Activated naive CD4-positive, alpha-beta T cell (primary cell): ENCODE measurements around the gene DBP.
"Not testable (repeated sequence)": the region's sequence is repeated elsewhere in the genome, so short reads cannot be mapped to it uniquely, and the experiment has no call there.

Experiments used
- DNase-seq, 4 experiments: peaks; one replicate each; lab custom pipeline; 2025; lab: John Stamatoyannopoulos, UW

The DBP gene, protein sequence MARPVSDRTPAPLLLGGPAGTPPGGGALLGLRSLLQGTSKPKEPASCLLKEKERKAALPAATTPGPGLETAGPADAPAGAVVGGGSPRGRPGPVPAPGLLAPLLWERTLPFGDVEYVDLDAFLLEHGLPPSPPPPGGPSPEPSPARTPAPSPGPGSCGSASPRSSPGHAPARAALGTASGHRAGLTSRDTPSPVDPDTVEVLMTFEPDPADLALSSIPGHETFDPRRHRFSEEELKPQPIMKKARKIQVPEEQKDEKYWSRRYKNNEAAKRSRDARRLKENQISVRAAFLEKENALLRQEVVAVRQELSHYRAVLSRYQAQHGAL

GRCh38 chr19:48636859-48637448, at the start of gene DBP:
Gene DBP, minus strand, starts transcription at chr19:48637379. Its CDS starts 385 bp downstream, at chr19:48636994.
- peak in 1 of 4 experiments; percentile 55 for DNase-seq

GRCh38 chr19:48686637-48687036, 49.5 kb upstream of the DBP start:
- not testable (repeated sequence) for DNase-seq

GRCh38 chr19:48686088-48686487, 48.9 kb upstream of the DBP start:
- DNase-seq = no peak

DNA sequence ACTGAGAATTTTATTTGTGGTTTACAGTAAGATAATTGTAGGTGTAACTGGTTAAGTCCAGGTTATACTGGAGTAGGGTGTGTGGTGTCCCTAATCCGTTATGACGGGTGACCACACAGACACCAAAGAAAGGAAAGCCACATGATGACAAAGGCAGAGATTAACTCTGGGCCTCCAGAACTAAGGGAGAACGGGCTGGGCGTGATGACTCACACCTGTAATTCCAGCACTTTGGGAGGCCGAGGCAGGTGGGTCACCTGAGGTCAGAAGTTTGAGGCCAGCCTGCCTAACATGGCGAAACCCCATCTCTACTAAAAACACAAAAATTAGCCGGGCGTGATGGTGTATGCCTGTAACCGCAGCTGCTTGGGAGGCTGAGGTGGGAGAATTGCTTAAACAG, 48.4 kb upstream of the DBP start:
- no peak for DNase-seq

- DNase-seq = peak in 1 of 4 experiments; percentile 18
Observed at GRCh38 chr19:48683349-48683748, 46.2 kb upstream of the DBP start.

- DNase-seq = no peak
Observed at GRCh38 chr19:48681127-48681470, 43.9 kb upstream of the DBP start.

DNA sequence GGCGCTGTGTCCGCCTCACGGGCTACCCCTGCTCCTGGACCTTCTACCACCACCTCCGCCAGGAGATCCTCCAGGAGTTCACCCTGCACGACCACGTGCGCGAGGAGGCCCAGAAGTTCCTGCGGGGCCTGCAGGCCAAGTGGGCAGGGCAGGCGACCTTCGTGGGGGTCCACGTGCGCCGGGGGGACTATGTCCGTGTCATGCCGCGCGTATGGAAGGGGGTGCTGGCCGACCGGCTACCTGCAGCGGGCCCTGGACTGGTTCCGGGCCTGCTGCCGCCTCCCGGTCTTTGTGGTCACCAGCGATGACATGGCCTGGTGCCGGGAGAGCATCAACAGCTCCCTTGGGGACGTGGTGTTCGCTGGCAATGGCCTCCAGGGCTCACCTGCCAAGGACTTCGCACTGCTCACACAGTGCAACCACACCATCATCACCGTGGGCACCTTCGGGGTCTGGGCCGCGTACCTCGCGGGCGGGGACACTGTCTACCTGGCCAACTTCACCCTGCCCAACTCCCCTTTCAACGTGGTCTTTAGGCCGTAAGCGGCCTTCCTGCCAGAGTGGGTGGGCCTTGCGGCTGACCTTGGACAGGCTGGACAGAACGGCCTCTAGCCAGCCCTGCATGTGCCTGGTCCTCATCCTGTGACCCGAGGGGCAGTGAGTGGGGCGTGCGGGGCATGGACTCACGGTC, 43.4 kb upstream of the DBP start:
- no peak for DNase-seq

DNA sequence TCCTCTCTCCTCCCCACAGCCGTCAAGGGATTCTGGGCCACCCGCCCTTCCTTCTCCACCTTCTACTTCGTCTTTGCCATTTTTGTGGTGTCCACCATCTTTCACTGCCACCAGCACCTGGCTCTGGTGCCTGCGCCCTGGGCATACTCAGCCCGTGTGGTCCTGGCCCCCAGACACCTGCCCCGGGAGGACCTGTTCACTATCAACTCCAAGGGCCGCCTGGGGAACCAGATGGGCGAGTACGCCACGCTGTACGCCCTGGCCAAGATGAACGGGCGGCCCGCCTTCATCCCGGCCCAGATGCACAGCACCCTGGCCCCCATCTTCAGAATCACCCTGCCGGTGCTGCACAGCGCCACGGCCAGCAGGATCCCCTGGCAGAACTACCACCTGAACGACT, 42.8 kb upstream of the DBP start:
- not testable (repeated sequence) for DNase-seq

GRCh38 chr19:48678201-48678600, 41.0 kb upstream of the DBP start:
- DNase-seq = no peak

GRCh38 chr19:48676887-48677286, 39.7 kb upstream of the DBP start:
- DNase-seq = no peak

- DNase-seq = no peak
Observed at GRCh38 chr19:48676487-48676886, 39.3 kb upstream of the DBP start.

GRCh38 chr19:48674921-48675824, 38.0 kb upstream of the DBP start:
- DNase-seq = peak; percentile 10 to 62 (median 38)

GRCh38 chr19:48674216-48674809, 37.1 kb upstream of the DBP start:
- DNase-seq = no peak

DNA sequence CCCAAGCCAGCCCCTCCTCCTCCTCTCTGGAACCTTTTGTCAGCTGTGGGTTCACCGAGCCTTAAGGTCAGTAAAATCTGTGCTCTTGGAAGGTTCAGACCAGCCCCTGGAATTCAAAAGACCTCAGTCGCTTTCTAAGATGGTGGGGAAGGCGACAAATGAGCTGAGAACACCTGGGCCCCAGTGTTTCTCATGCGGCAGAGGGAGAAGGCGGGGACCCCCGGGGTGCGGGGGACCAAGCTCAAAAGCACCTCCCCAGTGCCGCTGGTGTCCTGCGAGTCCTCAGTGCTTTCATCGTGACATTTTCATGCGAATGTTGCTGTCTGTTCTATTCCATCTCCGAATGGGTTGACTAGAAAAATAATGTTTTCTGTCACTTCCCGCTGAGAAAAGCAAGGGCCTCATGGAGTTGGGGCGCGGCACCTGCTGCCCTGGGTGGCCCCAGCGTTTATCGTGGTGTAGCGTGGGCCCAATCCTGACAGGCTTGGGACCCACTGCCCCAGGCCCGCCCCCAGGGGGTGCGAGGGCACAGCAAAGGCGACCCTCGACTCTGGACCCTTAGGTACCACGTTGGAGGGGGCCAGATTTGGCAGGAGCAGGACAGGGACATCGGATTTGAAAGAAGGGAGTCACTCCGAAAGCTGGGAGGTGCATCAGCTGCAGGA, 36.4 kb upstream of the DBP start:
- DNase-seq = no peak

- no peak for DNase-seq
Observed at GRCh38 chr19:48672994-48673393, 35.8 kb upstream of the DBP start, which contains the start of gene NTN5. Gene NTN5, minus strand, starts transcription at chr19:48673017. Its CDS starts 2,031 bp downstream, at chr19:48670986.

DNA sequence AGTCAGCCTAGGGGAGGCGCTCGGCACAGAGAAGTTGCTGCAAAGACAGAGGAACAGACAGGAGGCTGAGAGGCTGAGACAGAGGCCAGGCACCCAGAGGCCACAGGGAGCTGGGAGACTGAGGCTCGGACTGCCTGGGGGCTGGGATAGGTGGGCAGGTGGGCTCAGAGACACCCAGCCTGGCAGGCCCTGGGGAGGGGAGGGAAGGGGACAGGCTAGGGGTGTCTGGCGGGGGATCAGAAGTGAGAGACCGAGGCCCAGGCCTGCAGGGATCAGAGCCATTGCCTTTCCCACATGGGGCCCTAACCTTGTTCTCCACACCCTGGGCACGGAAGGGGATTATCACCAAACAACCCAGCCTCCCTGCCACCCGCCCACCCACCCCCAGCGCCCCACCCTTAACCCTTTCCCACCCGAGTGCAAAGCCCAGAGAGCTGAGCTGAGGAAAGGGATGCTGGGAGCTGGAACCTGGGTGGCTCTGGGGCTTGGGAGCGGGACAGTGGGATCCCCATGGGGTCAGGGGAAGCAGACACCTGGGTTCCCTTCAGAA, 34.3 kb upstream of the DBP start:
- DNase-seq = no peak

DNA sequence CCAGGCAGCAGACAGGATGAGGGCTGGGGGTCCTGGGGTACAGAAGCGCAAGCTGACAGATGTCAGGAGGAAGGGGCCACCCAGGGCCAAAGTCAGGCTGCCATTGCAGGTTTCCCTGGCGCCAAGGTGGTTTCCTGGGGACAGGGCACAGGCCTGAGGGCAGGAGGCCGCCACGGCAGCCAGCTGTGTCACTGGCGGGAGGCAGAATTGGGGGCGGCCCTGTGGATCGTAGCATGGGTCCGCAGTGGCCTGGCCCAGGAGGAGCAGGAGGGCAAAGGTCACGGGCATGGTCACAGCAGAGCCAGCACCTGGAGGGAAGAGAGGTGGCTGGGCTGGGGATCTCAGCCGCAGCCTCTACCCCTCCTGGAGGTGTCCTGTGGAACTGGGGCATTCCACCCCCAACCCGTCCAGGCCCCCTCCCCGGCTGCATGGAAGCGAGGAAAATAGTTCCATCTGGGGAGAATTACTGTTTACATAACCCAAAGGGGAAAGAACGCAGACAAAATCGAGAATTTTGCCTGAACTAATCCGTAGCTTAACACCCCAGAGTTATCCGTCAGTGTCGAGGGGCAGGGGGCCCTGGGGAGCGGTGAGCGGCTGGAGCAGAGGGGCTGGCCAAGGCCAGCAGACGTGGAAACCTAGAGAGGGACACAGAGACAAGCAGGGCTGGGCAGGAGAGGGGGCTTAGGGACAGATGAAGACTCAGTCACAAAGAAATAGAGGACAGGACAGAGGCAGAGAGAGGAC, 33.7 kb upstream of the DBP start:
- no peak for DNase-seq

DNA sequence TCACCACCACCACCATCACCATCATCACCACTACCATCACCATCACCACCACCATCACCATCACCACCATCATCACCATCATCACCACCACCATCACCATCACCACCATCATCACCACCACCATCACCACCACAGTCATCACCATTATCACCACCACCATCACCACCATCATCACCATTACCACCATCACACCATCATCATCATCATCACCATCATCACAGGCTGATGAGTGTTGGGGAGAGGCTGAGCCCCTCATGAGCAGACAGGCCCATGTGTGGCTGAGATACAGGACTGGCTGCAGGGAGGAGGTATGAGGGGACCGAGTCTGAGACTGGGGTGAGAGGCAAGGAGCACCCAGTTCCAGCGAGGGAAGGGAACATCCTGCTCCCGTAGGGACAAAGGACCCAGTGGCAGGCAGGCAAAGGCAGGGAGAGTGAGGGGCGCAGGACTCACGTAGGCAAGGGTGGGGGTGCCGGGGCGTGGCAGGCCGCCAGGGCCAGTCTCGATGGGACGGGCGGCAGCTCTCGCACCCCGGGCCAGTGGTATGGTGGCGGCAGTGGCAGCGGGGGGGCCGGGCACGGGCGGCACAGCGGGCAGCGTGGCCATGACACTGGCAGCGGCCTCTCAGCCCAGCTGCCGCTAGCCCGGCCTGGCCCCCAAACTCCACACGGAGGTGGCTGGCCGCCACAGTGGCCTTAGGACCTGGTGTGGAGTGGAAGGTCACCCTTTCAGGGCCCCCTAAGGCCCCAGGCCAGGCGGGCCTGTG, 32.9 kb upstream of the DBP start:
- no peak for DNase-seq

DNA sequence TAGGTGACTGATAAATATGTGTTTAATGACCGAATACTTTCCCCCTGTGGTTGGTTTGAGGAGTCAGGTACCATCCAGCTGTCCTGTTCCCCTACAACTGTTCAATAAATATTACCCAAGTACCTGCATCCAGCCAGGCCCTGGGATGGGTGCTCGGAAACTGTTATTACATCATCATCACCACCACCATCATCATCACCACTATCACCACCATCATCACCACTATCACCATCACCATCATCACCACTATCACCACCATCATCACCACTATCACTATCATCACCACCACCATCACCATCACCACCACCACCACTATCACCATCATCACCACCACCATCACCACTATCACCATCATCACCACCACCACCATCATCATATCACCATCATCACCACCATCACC, 31.6 kb upstream of the DBP start:
- no peak for DNase-seq
